ENCODE results near the gene TIMM44. TPM values are rescaled to one million over a fixed set of nuclear protein-coding genes. Genes with fewer than 3 reads are reported as not detected.

TIMM44 gene
- total and polyA plus RNA-seq, 2 donors (not counting 3 experiments of a cell fraction or from before 2014, with no cell fraction given) = 61.5 to 64.3 TPM

DNA sequence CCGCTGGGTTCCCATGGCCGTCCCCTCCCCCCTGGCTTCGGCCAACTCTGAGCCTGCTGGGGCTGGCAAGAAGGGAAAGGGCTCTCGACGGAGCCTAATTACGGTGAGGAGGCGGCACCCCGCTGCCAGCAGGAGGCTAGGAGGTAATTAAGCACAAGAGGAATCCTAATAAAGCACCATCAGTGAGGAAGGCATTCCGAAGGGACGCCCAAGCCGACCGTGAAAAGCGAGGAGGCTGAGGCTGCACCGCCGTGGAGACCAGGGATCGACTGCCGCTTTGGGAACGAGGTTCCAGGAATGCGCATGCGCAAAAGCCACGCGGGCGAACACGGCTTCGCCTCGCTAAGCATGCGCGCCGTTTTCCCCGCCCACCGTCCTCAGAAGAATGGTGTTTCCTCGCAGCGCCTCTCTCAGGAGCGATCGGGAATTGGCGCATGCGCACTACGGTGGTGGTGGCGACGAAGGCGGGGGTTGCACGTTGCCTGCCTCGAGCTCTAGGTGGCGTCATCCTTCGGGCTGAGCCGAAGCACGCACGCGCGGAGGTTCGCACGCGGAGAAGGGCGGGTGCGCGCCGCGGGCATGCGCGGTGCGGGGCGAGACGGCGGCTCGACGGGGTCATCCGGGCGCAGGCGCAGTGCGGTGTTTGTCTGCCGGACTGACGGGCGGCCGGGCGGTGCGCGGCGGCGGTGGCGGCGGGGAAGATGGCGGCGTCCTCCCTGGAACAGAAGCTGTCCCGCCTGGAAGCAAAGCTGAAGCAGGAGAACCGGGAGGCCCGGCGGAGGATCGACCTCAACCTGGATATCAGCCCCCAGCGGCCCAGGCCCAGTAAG lies 40.0 kb downstream of the TIMM44 start, which contains the start of gene MAP2K7:
Gene MAP2K7, plus strand, starts transcription at position 634 of the 830 bp plus-strand sequence. Its CDS starts 68 bp downstream, at position 702.
- ChIA-PET POLR2A (interaction anchor here (0.8 to 1.0 kb wide), 3 partner anchors 8 to 17 kb away, joined by 3 to 13 read pairs (median 4); partner anchors contain the start of gene SNAPC2), CTCF (interaction anchor here (0.6 to 2.2 kb wide), 16 partner anchors 13 to 335 kb away, joined by 3 to 17 read pairs (median 3); partner anchors contain the start of genes SNAPC2, TIMM44 and TRAPPC5)
- peak; percentile 100 for DNase-seq (ENCODE audit: low read depth, low spot score)
- Histone ChIP-seq H4K20me1 (replicated peaks; ENCODE audit: control insufficient read depth, extremely low read depth, insufficient read depth, low read length) (no peaks in the 10 kb centered on the region), H2AFZ (ENCODE audit: low read depth, low read length) (peak within 1 kb of the TSS; percentile 62), H3K4me3 (replicated peaks in 1 of 3; ENCODE audit: insufficient read depth in 1 of 3, low read depth in 1 of 3, low read length in 3 of 3) (peak within 1 kb of the TSS; percentile 62 to 93 (median 71)), H3K27ac (ENCODE audit: insufficient read depth, low read depth, low read length) (peak within 1 kb of the TSS; percentile 62), H3K4me2 (ENCODE audit: insufficient read depth, low read length) (peak within 1 kb of the TSS; percentile 91), H3K27me3 (ENCODE audit: control insufficient read depth in 2 of 2, insufficient read depth in 2 of 2, low read length in 2 of 2) (no peaks in the 10 kb centered on the region), H3K9ac (replicated peaks; ENCODE audit: extremely low read depth, insufficient read depth, low read length) (peak within 1 kb of the TSS; percentile 73), H3K79me2 (ENCODE audit: control insufficient read depth, insufficient read depth, low read length) (peaks cover 28% of the 10 kb centered on the region), H3K9me3 (replicated peaks; ENCODE audit: control insufficient read depth, insufficient read depth, low read length) (no peaks in the 10 kb centered on the region), H3K4me1 (ENCODE audit: control insufficient read depth, extremely low read depth, insufficient read depth, low read length) (peaks cover 16% of the 10 kb centered on the region), H3K9me1 (replicated peaks; ENCODE audit: control insufficient read depth, extremely low read depth, insufficient read depth, low read length) (no peaks in the 10 kb centered on the region), H3K36me3 (ENCODE audit: control insufficient read depth in 2 of 2, extremely low read depth in 1 of 2, insufficient read depth in 2 of 2, low read length in 2 of 2) (no peaks in the 10 kb centered on the region)
- intact Hi-C loops (cut with micrococcal nuclease) = loop anchor here (1.0 kb wide), 4 partner anchors 15 to 50 kb away; partner anchors contain the start of genes LRRC8E and SNAPC2
- TF ChIP-seq FOS (IDR thresholded peaks at IDR 0.05; ENCODE audit: borderline replicate concordance, insufficient read depth, low read length) = no peak
- no peak for TF ChIP-seq GATA2 (IDR thresholded peaks at IDR 0.05; ENCODE audit: insufficient read depth, insufficient read length, low read depth, low read length)
- TF ChIP-seq, protein P1, sequence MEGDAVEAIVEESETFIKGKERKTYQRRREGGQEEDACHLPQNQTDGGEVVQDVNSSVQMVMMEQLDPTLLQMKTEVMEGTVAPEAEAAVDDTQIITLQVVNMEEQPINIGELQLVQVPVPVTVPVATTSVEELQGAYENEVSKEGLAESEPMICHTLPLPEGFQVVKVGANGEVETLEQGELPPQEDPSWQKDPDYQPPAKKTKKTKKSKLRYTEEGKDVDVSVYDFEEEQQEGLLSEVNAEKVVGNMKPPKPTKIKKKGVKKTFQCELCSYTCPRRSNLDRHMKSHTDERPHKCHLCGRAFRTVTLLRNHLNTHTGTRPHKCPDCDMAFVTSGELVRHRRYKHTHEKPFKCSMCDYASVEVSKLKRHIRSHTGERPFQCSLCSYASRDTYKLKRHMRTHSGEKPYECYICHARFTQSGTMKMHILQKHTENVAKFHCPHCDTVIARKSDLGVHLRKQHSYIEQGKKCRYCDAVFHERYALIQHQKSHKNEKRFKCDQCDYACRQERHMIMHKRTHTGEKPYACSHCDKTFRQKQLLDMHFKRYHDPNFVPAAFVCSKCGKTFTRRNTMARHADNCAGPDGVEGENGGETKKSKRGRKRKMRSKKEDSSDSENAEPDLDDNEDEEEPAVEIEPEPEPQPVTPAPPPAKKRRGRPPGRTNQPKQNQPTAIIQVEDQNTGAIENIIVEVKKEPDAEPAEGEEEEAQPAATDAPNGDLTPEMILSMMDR (IDR thresholded peaks at IDR 0.05; ENCODE audit: extremely low read depth in 1 of 2, insufficient read depth in 1 of 2, low read depth in 1 of 2, low read length in 2 of 2) = peak; percentile 64 to 67
- no peak for TF ChIP-seq EZH2 (IDR thresholded peaks at IDR 0.05; ENCODE audit: borderline replicate concordance, low read depth, low read length, severe bottlenecking)
- TF ChIP-seq JUN (IDR thresholded peaks at IDR 0.05; ENCODE audit: borderline replicate concordance, insufficient read depth, insufficient read length, low read depth) = no peak
- TF ChIP-seq, protein P2, sequence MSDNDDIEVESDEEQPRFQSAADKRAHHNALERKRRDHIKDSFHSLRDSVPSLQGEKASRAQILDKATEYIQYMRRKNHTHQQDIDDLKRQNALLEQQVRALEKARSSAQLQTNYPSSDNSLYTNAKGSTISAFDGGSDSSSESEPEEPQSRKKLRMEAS (IDR thresholded peaks at IDR 0.05; ENCODE audit: insufficient read depth, insufficient read length) = peak; percentile 85
- peak; percentile 88 for TF ChIP-seq POLR2AphosphoS5 (IDR thresholded peaks at IDR 0.05; ENCODE audit: insufficient read depth, low read depth, low read length)
- peak; percentile 52 for TF ChIP-seq MYC (IDR thresholded peaks at IDR 0.05; ENCODE audit: low read depth, low read length)
- TF ChIP-seq POLR2A (IDR thresholded peaks at IDR 0.05; ENCODE audit: low read depth, low read length) = peak; percentile 98
- peak; percentile 100 for FAIRE-seq
- BruUV-seq (replicated peaks) = no TSS peak
- dilution Hi-C loops (cut with MboI; ENCODE audit: extremely low pct_ligation_motif_present, low sequenced_read_pairs) = no loop called here
